Nephron (organoid): ENCODE data around the gene FGD5.

Experiments used
- H3K27ac Mint-ChIP-seq, 3 experiments: 2 replicates each; pipeline ENCODE4 v1.8.0; 2020; ENCODE audit warnings: mixed read lengths in 3 of 3, mild to moderate bottlenecking in 2 of 3, moderate library complexity in 1 of 3
- H3K27me3 Mint-ChIP-seq: 2 replicates; pipeline ENCODE4 v1.8.0; 2021; ENCODE audit warnings: low read depth, mild to moderate bottlenecking, moderate library complexity, mixed read lengths
- H3K36me3 Mint-ChIP-seq: 2 replicates; pipeline ENCODE4 v1.8.0; 2020; ENCODE audit warnings: low read depth, mixed read lengths
- H3K4me1 Mint-ChIP-seq: 2 replicates; pipeline ENCODE4 v1.8.0; 2020; ENCODE audit warnings: mixed read lengths
- H3K4me3 Mint-ChIP-seq, 3 experiments: 2 replicates each; pipeline ENCODE4 v1.8.0; 2020; ENCODE audit warnings: mild to moderate bottlenecking in 3 of 3, mixed read lengths in 3 of 3, moderate library complexity in 2 of 3
- H3K9me3 Mint-ChIP-seq: 2 replicates; pipeline ENCODE4 v1.8.0; 2020; ENCODE audit warnings: mixed read lengths
- CTCF ChIP-seq, 3 experiments: fragments of 200-600 bp; sonication (generic); IDR thresholded peaks; one replicate each; pipeline ENCODE4 v1.5.0; 2021; ENCODE audit warnings: antibody characterized with exemption in 3 of 3; ENCODE audit not compliant: unreplicated experiment in 3 of 3

The FGD5 gene

GRCh38 chr3:14823910-14824629 is 5.3 kb downstream of the FGD5 start:
- H3K9me3 Mint-ChIP-seq: no peaks in the 10 kb centered on the region
- TF ChIP-seq CTCF (IDR thresholded peaks at IDR 0.05; ENCODE audit: unreplicated experiment in 3 of 3): no peak
- H3K4me1 Mint-ChIP-seq: peaks cover 19% of the 10 kb centered on the region
- no peak overlapping the region for H3K27ac Mint-ChIP-seq
- H3K4me3 Mint-ChIP-seq: no peak overlapping the region
- peaks cover 4% of the 10 kb centered on the region for H3K36me3 Mint-ChIP-seq
- H3K27me3 Mint-ChIP-seq: peaks cover 49% of the 10 kb centered on the region

GRCh38 chr3:14824646-14825045 is 5.9 kb downstream of the FGD5 start:
- H3K4me1 Mint-ChIP-seq: peaks cover 19% of the 10 kb centered on the region
- H3K9me3 Mint-ChIP-seq: no peaks in the 10 kb centered on the region
- H3K27me3 Mint-ChIP-seq: peaks cover 47% of the 10 kb centered on the region
- peaks cover 4% of the 10 kb centered on the region for H3K36me3 Mint-ChIP-seq
- TF ChIP-seq CTCF (IDR thresholded peaks at IDR 0.05; ENCODE audit: unreplicated experiment in 3 of 3): no peak
- H3K27ac Mint-ChIP-seq: no peak overlapping the region
- H3K4me3 Mint-ChIP-seq: no peak overlapping the region

- no peak overlapping the region for H3K4me3 Mint-ChIP-seq
- TF ChIP-seq CTCF (IDR thresholded peaks at IDR 0.05; ENCODE audit: unreplicated experiment in 3 of 3): no peak
- no peaks in the 10 kb centered on the region for H3K9me3 Mint-ChIP-seq
These were observed 7.3 kb downstream of the FGD5 start for GRCh38 chr3:14826069-14826468.

GRCh38 chr3:14827776-14828175 is 9.0 kb downstream of the FGD5 start:
- Mint-ChIP-seq H3K4me3 (no peak overlapping the region), H3K36me3 (no peaks in the 10 kb centered on the region), H3K27me3 (peaks cover 47% of the 10 kb centered on the region), H3K4me1 (peaks cover 13% of the 10 kb centered on the region), H3K27ac (no peak overlapping the region), H3K9me3 (no peaks in the 10 kb centered on the region)
- TF ChIP-seq CTCF (IDR thresholded peaks at IDR 0.05; ENCODE audit: unreplicated experiment in 3 of 3): no peak

More at GRCh38 chr3:14826069-14826468, 7.3 kb downstream of the FGD5 start:
- Mint-ChIP-seq H3K27ac (no peak overlapping the region), H3K36me3 (no peaks in the 10 kb centered on the region), H3K27me3 (peaks cover 45% of the 10 kb centered on the region), H3K4me1 (peaks cover 19% of the 10 kb centered on the region)

- no peak overlapping the region for H3K27ac Mint-ChIP-seq
- H3K9me3 Mint-ChIP-seq: no peaks in the 10 kb centered on the region
- no peaks in the 10 kb centered on the region for H3K36me3 Mint-ChIP-seq
- H3K4me1 Mint-ChIP-seq: peaks cover 11% of the 10 kb centered on the region
- peaks cover 33% of the 10 kb centered on the region for H3K27me3 Mint-ChIP-seq
- no peak for TF ChIP-seq CTCF (IDR thresholded peaks at IDR 0.05; ENCODE audit: unreplicated experiment in 3 of 3)
- H3K4me3 Mint-ChIP-seq: no peak overlapping the region
These were observed 11.0 kb downstream of the FGD5 start for GRCh38 chr3:14829811-14830210.

GRCh38 chr3:14831916-14832450 is 13.2 kb downstream of the FGD5 start:
- peaks cover 26% of the 10 kb centered on the region for H3K4me1 Mint-ChIP-seq
- H3K27ac Mint-ChIP-seq: no peak overlapping the region
- H3K36me3 Mint-ChIP-seq: no peaks in the 10 kb centered on the region
- no peak for TF ChIP-seq CTCF (IDR thresholded peaks at IDR 0.05; ENCODE audit: unreplicated experiment in 3 of 3)
- H3K9me3 Mint-ChIP-seq: no peaks in the 10 kb centered on the region
- no peak overlapping the region for H3K4me3 Mint-ChIP-seq
- H3K27me3 Mint-ChIP-seq: peaks cover 35% of the 10 kb centered on the region
